Ovary (tissue), 9 donors: Measurements from ENCODE around the gene AP3S2. TPM values are rescaled to one million over a fixed set of nuclear protein-coding genes. Genes with fewer than 3 reads are reported as not detected.
"Not testable (repeated sequence)": the region's sequence is repeated elsewhere in the genome, so short reads cannot be mapped to it uniquely, and the experiment has no call there.

ENCODE experiments used
- DNase-seq, 5 donors: peaks; one replicate each; pipeline ENCODE4 v3.0.0-alpha.2; 2019 to 2020
- H3K27ac ChIP-seq, 2 donors: fragments of 200-600 bp; one replicate each; pipeline versions ENCODE4 v1.5.1 to v1.8.0; 2019 to 2022
- H3K27me3 ChIP-seq: fragments of 200-600 bp; one replicate; pipeline ENCODE4 v1.8.0; 2022
- H3K36me3 ChIP-seq: fragments of 200-600 bp; sonication (generic); one replicate; pipeline ENCODE4 v1.5.1; 2019
- H3K4me1 ChIP-seq: one replicate; pipeline ENCODE4 v1.8.1; 2013; ENCODE audit warnings: mild to moderate bottlenecking, moderate library complexity; ENCODE audit not compliant: insufficient read depth
- H3K4me3 ChIP-seq: fragments of 200-600 bp; sonication (generic); one replicate; pipeline ENCODE4 v1.5.1; 2017
- H3K9me3 ChIP-seq, 2 donors: fragments of 200-600 bp in 1 of 2; sonication (generic) in 1 of 2; one replicate each; pipeline versions ENCODE4 v1.5.1 to v1.8.1; 2013 to 2019; ENCODE audit warnings: mild to moderate bottlenecking in 1 of 2, moderate library complexity in 1 of 2
- EP300 ChIP-seq: sonication (generic); formaldehyde crosslinking; IDR thresholded peaks from one replicate; pipeline ENCODE4 v1.6.1; 2017; ENCODE audit warnings: antibody characterized with exemption
- POLR2A ChIP-seq: fragments of 450-650 bp; IDR thresholded peaks from one replicate; pipeline ENCODE4 v1.6.1; 2017; ENCODE audit warnings: antibody characterized with exemption, mild to moderate bottlenecking, moderate library complexity
- WGBS, 3 donors: extraction: QIAGEN DNeasy Blood & Tissue Kit in 1 of 3; methylation state at CpG; one replicate each; pipeline versions ENCODE4 v1.1.5 to v1.1.7; 2013 to 2017; 5-methylcytosine and 5-hydroxymethylcytosine counted together
- intact Hi-C, 4 donors: fragments of 100-400 bp; cut with DNase I; formaldehyde crosslinking; loops; one replicate each; pipeline versions ENCODE4 v1.11.0 to v1.15.1; 2022 to 2023
- polyA plus RNA-seq, 2 donors: library from polyadenylated mRNA; stranded (reverse); fragments of 200-250 nt in 1 of 2; fragments of 350-450 nt in 1 of 2; fragmentation: Illumina TruSeq in 1 of 2; extraction: RNeasy Lipid Tissue Mini Kit (QIAGEN cat#74804) in 1 of 2; gene quantifications; one replicate each; pipeline ENCODE4 v1.2.3, GENCODE V29; 2013 to 2014
- total RNA-seq, 7 donors: library from RNA; depleted of rRNA in 2 of 7; stranded (reverse); fragments of >200 nt in 2 of 7; fragmentation: NEBNext Ultra II Directional in 3 of 7; extraction: Animal tissue kit (Norgen Biotek cat#: 25700) in 3 of 7; gene quantifications; one replicate each; pipeline versions ENCODE4 v1.1.0 to v1.2.4, GENCODE V29; 2016 to 2023
- TF ChIP-seq, protein P1 (sequence below), 3 donors: fragments of 450-650 bp in 2 of 3; fragments of 200-600 bp in 1 of 3; IDR thresholded peaks; one replicate each; pipeline versions ENCODE4 v1.5.1 to v1.8.0; 2016 to 2022; ENCODE audit warnings: antibody characterized with exemption in 3 of 3, mild to moderate bottlenecking in 1 of 3
- donor health status: DM: no; HTN: no; CAD: no; lungs with moderate emphysema.
- donor health status: DM: no; HTN: no; CAD: no.
- donor health status: Bipolar disorder and iron deficiency.
- donor health status: DM: yes; HTN: yes; CAD: no.
- donor health status: DM: no; HTN: no; CAD: no.
- donor health status: DM: yes; HTN: yes; CAD: no.

Gene AP3S2
- total and polyA plus RNA-seq, 9 donors: 15.3 to 57.1 (median 30.7) TPM

DNA sequence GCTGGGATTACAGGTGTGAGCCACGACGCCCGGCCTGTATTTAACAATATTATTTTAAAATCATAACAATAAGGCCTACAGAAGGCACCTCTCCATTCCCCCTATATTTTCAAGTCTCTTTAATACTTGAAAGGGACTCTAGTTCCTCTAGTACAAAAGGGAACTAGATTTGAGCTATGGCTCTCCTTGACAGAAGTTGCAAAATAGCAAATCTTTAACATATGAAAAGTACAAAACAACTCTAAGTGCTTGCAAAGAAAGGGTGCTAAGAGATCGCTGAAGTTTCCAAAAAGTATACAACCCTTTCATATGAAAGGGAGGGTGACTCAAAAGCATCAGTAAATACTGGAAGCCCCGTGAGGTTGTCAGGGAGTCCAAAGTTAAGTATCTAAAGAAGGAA is 23.8 kb downstream of the AP3S2 start:
- Histone ChIP-seq H3K4me3 (no peak overlapping the region), H3K27me3 (no peaks in the 10 kb centered on the region), H3K4me1 (no peaks in the 10 kb centered on the region), H3K36me3 (no peaks in the 10 kb centered on the region), H3K9me3 (no peaks in the 10 kb centered on the region), H3K27ac (no peak overlapping the region)
- TF ChIP-seq EP300: no peak
- TF ChIP-seq, protein P1, sequence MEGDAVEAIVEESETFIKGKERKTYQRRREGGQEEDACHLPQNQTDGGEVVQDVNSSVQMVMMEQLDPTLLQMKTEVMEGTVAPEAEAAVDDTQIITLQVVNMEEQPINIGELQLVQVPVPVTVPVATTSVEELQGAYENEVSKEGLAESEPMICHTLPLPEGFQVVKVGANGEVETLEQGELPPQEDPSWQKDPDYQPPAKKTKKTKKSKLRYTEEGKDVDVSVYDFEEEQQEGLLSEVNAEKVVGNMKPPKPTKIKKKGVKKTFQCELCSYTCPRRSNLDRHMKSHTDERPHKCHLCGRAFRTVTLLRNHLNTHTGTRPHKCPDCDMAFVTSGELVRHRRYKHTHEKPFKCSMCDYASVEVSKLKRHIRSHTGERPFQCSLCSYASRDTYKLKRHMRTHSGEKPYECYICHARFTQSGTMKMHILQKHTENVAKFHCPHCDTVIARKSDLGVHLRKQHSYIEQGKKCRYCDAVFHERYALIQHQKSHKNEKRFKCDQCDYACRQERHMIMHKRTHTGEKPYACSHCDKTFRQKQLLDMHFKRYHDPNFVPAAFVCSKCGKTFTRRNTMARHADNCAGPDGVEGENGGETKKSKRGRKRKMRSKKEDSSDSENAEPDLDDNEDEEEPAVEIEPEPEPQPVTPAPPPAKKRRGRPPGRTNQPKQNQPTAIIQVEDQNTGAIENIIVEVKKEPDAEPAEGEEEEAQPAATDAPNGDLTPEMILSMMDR (IDR thresholded peaks at IDR 0.05): no peak
- no peak for TF ChIP-seq POLR2A
- WGBS, 3 donors: 92 to 96% (median 94%) methylated on average over 5 of the region's 5 CpGs
- DNase-seq: no peak
- intact Hi-C loops: loop anchor here in 2 of 4 donors (10.0 kb wide), 2 partner anchors 95 to 105 kb away; partner anchors contain the start of gene MESP2 (in 1 of the 2)

DNA sequence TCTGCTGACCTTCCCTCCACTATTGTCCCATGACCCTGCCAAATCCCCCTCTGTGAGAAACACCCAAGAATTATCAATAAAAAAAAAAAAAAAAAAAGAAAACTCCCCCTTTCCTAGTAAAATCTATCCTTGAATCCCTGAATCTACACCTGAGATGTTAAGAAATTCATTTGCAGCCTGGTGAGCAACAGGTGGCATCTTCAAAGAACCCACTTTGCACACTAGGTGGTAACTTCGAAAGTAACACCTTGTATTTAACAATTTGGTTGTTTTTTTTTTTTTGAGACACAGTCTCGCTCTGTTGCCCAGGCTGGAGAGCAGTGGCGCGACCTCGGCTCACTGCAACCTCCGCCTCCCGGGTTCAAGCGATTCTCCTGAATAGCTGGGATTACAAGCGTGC is 24.3 kb downstream of the AP3S2 start:
- not testable (repeated sequence) for H3K36me3 ChIP-seq

DNA sequence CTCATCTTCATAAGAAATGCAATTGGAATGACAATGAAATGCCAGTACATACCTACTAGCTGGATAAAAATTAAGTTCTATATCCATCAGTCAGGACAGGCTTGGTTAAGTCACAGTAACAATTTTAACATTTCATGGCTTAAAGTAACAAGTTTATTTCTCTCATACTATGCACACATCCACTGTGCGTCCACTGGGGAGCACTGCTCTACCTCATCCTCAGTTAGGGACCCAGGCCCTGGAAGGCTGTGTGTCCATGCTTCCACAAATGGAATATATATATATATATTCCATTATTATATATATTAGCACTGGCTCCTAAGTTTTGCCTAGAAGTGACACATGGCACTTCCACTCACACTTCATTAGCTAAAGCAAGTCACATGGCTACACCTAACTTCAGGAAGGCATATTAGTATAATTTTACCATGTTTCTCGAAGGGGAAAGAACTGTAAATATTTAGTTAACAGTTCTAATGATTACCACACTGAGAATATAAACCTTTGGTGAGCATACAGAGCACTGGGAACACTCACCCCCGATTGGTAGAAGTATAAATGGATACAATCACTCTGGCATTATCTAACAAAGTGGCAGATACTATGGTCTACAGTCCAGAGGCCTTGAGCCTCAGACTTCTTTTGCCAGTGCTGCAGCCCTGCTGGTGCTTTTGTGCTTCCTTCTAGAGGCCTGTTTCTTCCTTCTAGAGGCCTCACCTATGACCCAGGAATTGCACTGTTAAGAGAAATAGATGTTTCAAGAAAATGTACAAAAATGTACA is 28.6 kb downstream of the AP3S2 start:
- 75 to 82% (median 79%) methylated on average over 3 of the region's 3 CpGs for WGBS, 3 donors
- intact Hi-C loops: no loop called here
- no peak overlapping the region for H3K27ac ChIP-seq

More for the DNA sequence above, 24.3 kb downstream of the AP3S2 start:
- H3K9me3 ChIP-seq, H3K27me3 ChIP-seq, H3K4me1 ChIP-seq, H3K4me3 ChIP-seq, intact Hi-C loops, H3K27ac ChIP-seq, DNase-seq: not testable (repeated sequence)
- WGBS, 3 donors: 96 to 98% (median 97%) methylated on average over 9 of the region's 9 CpGs

DNA sequence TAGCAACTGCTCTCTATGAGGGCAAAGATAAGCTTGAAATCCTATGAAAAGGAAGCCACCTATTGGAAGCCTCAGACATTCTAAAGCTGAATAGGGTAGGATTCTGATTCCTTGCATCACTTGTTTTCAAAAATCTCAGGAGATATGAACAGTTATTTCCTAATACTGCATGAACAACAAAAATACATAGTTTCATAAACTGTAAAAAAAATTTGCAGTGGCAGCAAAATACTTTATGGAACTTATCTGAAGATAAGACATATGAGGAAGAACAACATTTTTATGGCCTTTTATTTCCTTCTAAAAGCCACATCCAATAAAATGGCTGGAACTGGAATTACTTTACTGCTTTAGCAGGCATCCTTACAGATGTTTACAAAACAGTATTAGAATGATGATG is 29.9 kb downstream of the AP3S2 start:
- TF ChIP-seq POLR2A: no peak
- no peak for TF ChIP-seq EP300
- TF ChIP-seq, protein P1 (IDR thresholded peaks at IDR 0.05): no peak
- intact Hi-C loops: no loop called here

More for the DNA sequence above, 28.6 kb downstream of the AP3S2 start:
- Histone ChIP-seq H3K36me3 (no peaks in the 10 kb centered on the region), H3K4me3 (no peak overlapping the region), H3K27me3 (no peaks in the 10 kb centered on the region), H3K9me3 (no peaks in the 10 kb centered on the region), H3K4me1 (peaks cover 4% of the 10 kb centered on the region)
- no peak for TF ChIP-seq EP300
- no peak for TF ChIP-seq POLR2A
- TF ChIP-seq, protein P1 (IDR thresholded peaks at IDR 0.05): no peak
- no peak for DNase-seq

DNA sequence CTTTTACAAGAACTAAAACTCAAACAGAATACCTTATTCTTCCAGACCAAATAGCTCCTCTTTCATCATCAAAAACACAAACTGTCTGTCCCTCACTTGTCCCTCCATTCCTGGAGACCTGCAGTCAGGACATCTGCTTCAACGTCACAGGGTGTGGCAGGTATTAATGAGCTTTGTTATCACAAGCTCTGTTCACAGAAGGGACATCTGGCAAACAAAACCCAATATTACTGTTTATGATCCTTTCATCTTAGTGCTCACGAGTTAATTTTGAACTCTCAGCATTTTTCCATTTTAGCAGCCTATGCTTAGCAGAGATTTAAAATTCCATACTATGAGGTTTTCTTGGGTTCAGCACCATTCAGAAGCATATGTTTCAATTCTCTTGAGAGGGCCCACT is 32.9 kb downstream of the AP3S2 start:
- TF ChIP-seq EP300 (no peak), POLR2A (no peak)
- TF ChIP-seq, protein P1 (IDR thresholded peaks at IDR 0.05): no peak
- DNase-seq: no peak
- 85 to 86% (median 86%) methylated on average over 2 of the region's 2 CpGs for whole genome bisulfite sequencing, 3 donors
- Histone ChIP-seq H3K4me3 (no peak overlapping the region), H3K27me3 (no peaks in the 10 kb centered on the region), H3K4me1 (peaks cover 4% of the 10 kb centered on the region), H3K9me3 (no peaks in the 10 kb centered on the region), H3K36me3 (no peaks in the 10 kb centered on the region), H3K27ac (no peak overlapping the region)
- intact Hi-C loops: no loop called here

More for the DNA sequence above, 29.9 kb downstream of the AP3S2 start:
- Histone ChIP-seq H3K27ac (no peak overlapping the region), H3K36me3 (no peaks in the 10 kb centered on the region), H3K9me3 (no peaks in the 10 kb centered on the region), H3K4me3 (no peak overlapping the region), H3K4me1 (peaks cover 4% of the 10 kb centered on the region), H3K27me3 (no peaks in the 10 kb centered on the region)
- no peak for DNase-seq
